ENCODE measurements around the gene TMEM132D.

DNA sequence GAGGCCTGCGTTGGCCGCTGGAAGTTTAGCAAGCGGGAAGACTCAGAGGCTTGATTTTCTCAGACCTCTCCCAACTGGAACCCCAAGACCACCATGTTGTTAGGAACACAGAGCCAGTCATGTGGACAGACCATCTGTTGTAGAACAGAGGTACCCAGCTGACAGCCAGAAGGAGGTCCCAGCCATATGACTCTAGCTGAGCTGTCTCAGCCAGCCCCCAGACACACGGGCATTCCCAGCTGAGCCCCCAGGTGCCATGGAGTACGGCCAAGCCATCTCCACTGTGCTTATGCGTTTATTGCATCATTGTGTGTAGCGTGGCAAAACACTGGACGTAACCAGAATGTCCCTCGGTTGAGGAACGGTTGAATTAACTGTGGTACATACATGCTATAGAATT, 421.9 kb downstream of the TMEM132D start:
- TF ChIP-seq EZH2 (IDR thresholded peaks at IDR 0.05; ENCODE audit: insufficient read depth, poor library complexity, severe bottlenecking) (no peak), EZH2phosphoT487 (IDR thresholded peaks at IDR 0.05; ENCODE audit: insufficient read depth, low read depth) (no peak)

Measured in GM23248 (cell line).